ENCODE results near the gene VEZF1. TPM values are rescaled to one million over a fixed set of nuclear protein-coding genes. Genes with fewer than 3 reads are reported as not detected.
A peak's percentile ranks its signal among the peaks of the same experiment; 100 is the strongest.

VEZF1 gene
- total and polyA plus RNA-seq, 12 donors = 17.5 to 81.2 (median 60.7) TPM

- H3K27ac ChIP-seq = peak overlapping the region; percentile 95 to 99 (median 98)
- TF ChIP-seq CTCF (IDR thresholded peaks at IDR 0.05) = peak in 2 of 9 donors; percentile 20 to 37
- WGBS, 2 donors = 0 to 1% methylated on average over 38 to 54 of the region's 54 CpGs
These were observed 522 bp upstream of the VEZF1 start for GRCh38 chr17:57988301-57989250.

GRCh38 chr17:57986841-57987580 is 1.0 kb downstream of the VEZF1 start:
- Histone ChIP-seq H3K27me3 (no peaks in the 10 kb centered on the region), H3K4me1 (peaks cover 13 to 80% (median 65%) of the 10 kb centered on the region in 9 donors), H3K27ac (peak overlapping the region; percentile 95 to 99 (median 98)), H3K9me3 (no peaks in the 10 kb centered on the region), H3K4me3 (peak overlapping the region; percentile 65 to 94 (median 83)), H3K36me3 (peaks cover 0 to 27% (median 7%) of the 10 kb centered on the region in 9 donors)
- ATAC-seq = peak; percentile 38 to 67 (median 57)
- intact Hi-C loops (cut with DNase I) = loop anchor here in 8 of 10 donors (2.0 to 5.0 kb wide), 4 partner anchors 32 to 95 kb away; partner anchors contain the start of gene CUEDC1 (in 1 of the 8)
- no peak for TF ChIP-seq CTCF (IDR thresholded peaks at IDR 0.05)
- WGBS, 2 donors = 0% methylated on average over 38 of the region's 38 CpGs
- DNase-seq = peak; percentile 47 to 58

More at GRCh38 chr17:57988301-57989250, 522 bp upstream of the VEZF1 start:
- no peaks in the 10 kb centered on the region for H3K9me3 ChIP-seq
- H3K4me3 ChIP-seq = peak overlapping the region; percentile 65 to 94 (median 83)
- H3K4me1 ChIP-seq = peaks cover 11 to 80% (median 59%) of the 10 kb centered on the region in 9 donors
- no peaks in the 10 kb centered on the region for H3K27me3 ChIP-seq
- intact Hi-C loops (cut with DNase I) = loop anchor here in 7 of 10 donors (2.0 to 5.0 kb wide), 4 partner anchors 34 to 96 kb away; partner anchors contain the start of gene CUEDC1 (in 1 of the 7)
- peak; percentile 71 to 77 for DNase-seq
- H3K36me3 ChIP-seq = peaks cover 0 to 15% (median 0%) of the 10 kb centered on the region in 9 donors
- ATAC-seq = peak; percentile 71 to 83 (median 80)

GRCh38 chr17:57985675-57985974 is 2.4 kb downstream of the VEZF1 start:
- peaks cover 13 to 83% (median 77%) of the 10 kb centered on the region in 9 donors for H3K4me1 ChIP-seq
- DNase-seq = no peak
- no peaks in the 10 kb centered on the region for H3K9me3 ChIP-seq
- H3K27me3 ChIP-seq = no peaks in the 10 kb centered on the region
- 10% methylated on average over 1 of the region's 1 CpG for WGBS, 2 donors
- intact Hi-C loops (cut with DNase I) = loop anchor here in 6 of 10 donors (5.0 kb wide), 2 partner anchors 33 to 93 kb away; no protein-coding TSS in a partner anchor
- no peak for ATAC-seq
- peak overlapping the region in 5 of 10 donors; percentile 7 to 94 (median 87) for H3K4me3 ChIP-seq
- H3K36me3 ChIP-seq = peaks cover 0 to 41% (median 10%) of the 10 kb centered on the region in 9 donors
- H3K27ac ChIP-seq = peak overlapping the region in 7 of 10 donors; percentile 5 to 99 (median 98)
- no peak for TF ChIP-seq CTCF (IDR thresholded peaks at IDR 0.05)
